Endothelial cell of umbilical vein (primary cell): Measurements from ENCODE around the gene HDAC3. TPM values are rescaled to one million over a fixed set of nuclear protein-coding genes. Genes with fewer than 3 reads are reported as not detected.

Experiments
- BruUV-seq: library from RNA; stranded (reverse); fragments of 400-500 nt; replicated peaks from 2 replicates; lab custom pipeline; 2021; lab: Mats Ljungman, UMichigan
- CTCF ChIA-PET: fragments of 300-600, 350-600 bp; sonication (Branson Sonifier 250); formaldehyde crosslinking; loops from one replicate; lab custom pipeline; 2021; ENCODE audit warnings: antibody characterized with exemption, inconsistent platforms; lab: Charles Lee
- POLR2A ChIA-PET: fragments of 300-600, 350-600 bp; sonication (Branson Sonifier 250); formaldehyde crosslinking; loops from one replicate; lab custom pipeline; 2021; ENCODE audit warnings: antibody characterized with exemption, inconsistent platforms; lab: Charles Lee
- DNase-seq: peaks from one replicate; pipeline ENCODE4 v3.0.0-alpha.2; 2011; ENCODE audit warnings: low read depth, low spot score
- FAIRE-seq: peaks from 2 replicates; lab custom pipeline; 2011; peaks lifted over from hg19 to GRCh38; lab: Jason Lieb, UNC
- H2AFZ ChIP-seq: 2 replicates; pipeline ENCODE4 v1.6.0; 2012; ENCODE audit warnings: low read depth, low read length, control low read depth, inconsistent platforms
- H3K27ac ChIP-seq: 2 replicates; pipeline ENCODE4 v1.5.1; 2011; ENCODE audit warnings: low read depth, mild to moderate bottlenecking, control low read depth, low read length, moderate library complexity; ENCODE audit not compliant: insufficient read depth
- H3K27me3 ChIP-seq, 2 experiments: 2 replicates each; pipeline versions ENCODE4 v1.6.0 to v1.6.1; 2011; ENCODE audit warnings: low read length in 2 of 2, mixed read lengths in 1 of 2; ENCODE audit not compliant: control insufficient read depth in 2 of 2, insufficient read depth in 2 of 2
- H3K36me3 ChIP-seq, 2 experiments: 2 replicates in 1 of 2; 3 replicates in 1 of 2; pipeline ENCODE4 v1.5.1; 2011; ENCODE audit warnings: low read length in 2 of 2, mild to moderate bottlenecking in 1 of 2, moderate library complexity in 1 of 2; ENCODE audit not compliant: control insufficient read depth in 2 of 2, insufficient read depth in 2 of 2; ENCODE audit errors: extremely low read depth in 1 of 2
- H3K4me1 ChIP-seq: 3 replicates; pipeline ENCODE4 v1.5.1; 2011; ENCODE audit warnings: mild to moderate bottlenecking, low read length; ENCODE audit not compliant: control insufficient read depth, insufficient read depth; ENCODE audit errors: extremely low read depth
- H3K4me2 ChIP-seq: 2 replicates; pipeline ENCODE4 v1.6.1; 2011; ENCODE audit warnings: low read length, control low read depth, mixed read lengths; ENCODE audit not compliant: insufficient read depth
- H3K4me3 ChIP-seq, 3 experiments: fragments of 200-600 bp in 1 of 3; sonication (generic), shearing (Covaris generic) in 1 of 3; replicated peaks in 1 of 3; 2 replicates each; pipeline ENCODE4 v1.5.1; 2011 to 2016; ENCODE audit warnings: control low read depth in 3 of 3, low read length in 3 of 3, mild to moderate bottlenecking in 2 of 3, inconsistent platforms in 1 of 3, low read depth in 1 of 3, moderate library complexity in 1 of 3; ENCODE audit not compliant: insufficient read depth in 1 of 3
- H3K79me2 ChIP-seq: 2 replicates; pipeline ENCODE4 v1.6.0; 2012; ENCODE audit warnings: low read length, inconsistent platforms; ENCODE audit not compliant: control insufficient read depth, insufficient read depth
- H3K9ac ChIP-seq: replicated peaks from 2 replicates; pipeline ENCODE3; 2011; ENCODE audit warnings: low read length, control low read depth; ENCODE audit not compliant: insufficient read depth; ENCODE audit errors: extremely low read depth
- H3K9me1 ChIP-seq: replicated peaks from 3 replicates; pipeline ENCODE4 v1.6.0; 2011; ENCODE audit warnings: mild to moderate bottlenecking, low read length; ENCODE audit not compliant: control insufficient read depth, insufficient read depth; ENCODE audit errors: extremely low read depth
- H3K9me3 ChIP-seq: replicated peaks from 2 replicates; pipeline ENCODE4 v1.5.1; 2012; ENCODE audit warnings: low read length, inconsistent platforms; ENCODE audit not compliant: control insufficient read depth, insufficient read depth
- H4K20me1 ChIP-seq: replicated peaks from 2 replicates; pipeline ENCODE3; 2011; ENCODE audit warnings: mild to moderate bottlenecking, low read length; ENCODE audit not compliant: control insufficient read depth, insufficient read depth; ENCODE audit errors: extremely low read depth
- CTCF ChIP-seq, 2 donors: IDR thresholded peaks; 1 replicate in 1 of 2; 2 replicates in 1 of 2; pipeline ENCODE4 v1.5.1; 2011; ENCODE audit warnings: low read length in 2 of 2, mild to moderate bottlenecking in 2 of 2, moderate library complexity in 2 of 2, control low read depth in 1 of 2, inconsistent platforms in 1 of 2, low read depth in 1 of 2; ENCODE audit not compliant: insufficient read depth in 1 of 2; ENCODE audit errors: extremely low read depth in 1 of 2
- EZH2 ChIP-seq: IDR thresholded peaks from 2 replicates; pipeline ENCODE4 v1.6.1; 2012; ENCODE audit warnings: borderline replicate concordance, low read depth, mild to moderate bottlenecking, moderate library complexity, low read length, inconsistent platforms; ENCODE audit not compliant: severe bottlenecking
- FOS ChIP-seq: IDR thresholded peaks from 2 replicates; pipeline ENCODE4 v1.6.1; 2011; ENCODE audit warnings: mild to moderate bottlenecking, low read length, moderate library complexity, borderline replicate concordance; ENCODE audit not compliant: insufficient read depth
- GATA2 ChIP-seq: IDR thresholded peaks from 2 replicates; pipeline ENCODE4 v1.7.0; 2011; ENCODE audit warnings: low read depth, mild to moderate bottlenecking, moderate library complexity, mixed read lengths, low read length; ENCODE audit not compliant: insufficient read length, insufficient read depth
- JUN ChIP-seq: IDR thresholded peaks from 2 replicates; pipeline ENCODE4 v1.6.1; 2011; ENCODE audit warnings: borderline replicate concordance, low read depth; ENCODE audit not compliant: insufficient read length, insufficient read depth
- MYC ChIP-seq: IDR thresholded peaks from one replicate; pipeline ENCODE4 v1.6.1; 2011; ENCODE audit warnings: mild to moderate bottlenecking, low read depth, low read length
- POLR2A ChIP-seq: IDR thresholded peaks from 2 replicates; pipeline ENCODE4 v1.6.1; 2012; ENCODE audit warnings: low read depth, mild to moderate bottlenecking, control low read depth, low read length
- POLR2AphosphoS5 ChIP-seq: IDR thresholded peaks from 2 replicates; pipeline ENCODE4 v1.6.1; 2012; ENCODE audit warnings: low read depth, mild to moderate bottlenecking, control low read depth, low read length, moderate library complexity; ENCODE audit not compliant: insufficient read depth
- dilution Hi-C: fragments of 300-500 bp; cut with MboI; formaldehyde crosslinking; loops from one replicate; pipeline ENCODE4 v1.15.0; 2019; ENCODE audit warnings: low sequenced_read_pairs; ENCODE audit not compliant: extremely low pct_ligation_motif_present
- intact Hi-C: fragments of 100-400 bp; cut with micrococcal nuclease; formaldehyde crosslinking; loops from one replicate; pipeline ENCODE4 v1.10.0; 2022
- polyA plus RNA-seq, 4 experiments: library from polyadenylated mRNA; depleted of rRNA in 3 of 4; stranded (reverse) in 3 of 4; unstranded in 1 of 4; fragments of >200 nt; gene quantifications; 2 replicates each; pipeline versions ENCODE4 v1.2.1 to v1.2.3, GENCODE V29; 2011 to 2012; ENCODE audit warnings: missing spikeins in 1 of 4
- total RNA-seq: library from RNA; stranded (reverse); gene quantifications from 2 replicates; pipeline ENCODE4 v1.2.3, GENCODE V29; 2021
- TF ChIP-seq, protein P1 (sequence below): IDR thresholded peaks from 2 replicates; pipeline ENCODE4 v1.6.1; 2011; ENCODE audit not compliant: insufficient read depth, insufficient read length

HDAC3 gene
- total and polyA plus RNA-seq, 2 donors (not counting 3 experiments of a cell fraction or from before 2014, with no cell fraction given), result 58.5 to 75.5 TPM

- intact Hi-C loops, result no loop called here
- dilution Hi-C loops, result no loop called here
- peak; percentile 61 for DNase-seq
- no peak for FAIRE-seq
- Histone ChIP-seq H3K36me3 (peaks cover 2 to 10% of the 10 kb centered on the region in 2 experiments), H3K27ac (peak overlapping the region; percentile 22), H2AFZ (peak overlapping the region; percentile 45), H3K9me1 (no peaks in the 10 kb centered on the region), H3K9ac (peak overlapping the region; percentile 67), H3K4me1 (peaks cover 18% of the 10 kb centered on the region), H3K4me3 (peak overlapping the region; percentile 77 to 84 (median 80)), H4K20me1 (peaks cover 3% of the 10 kb centered on the region), H3K27me3 (no peaks in the 10 kb centered on the region), H3K9me3 (no peaks in the 10 kb centered on the region), H3K79me2 (peaks cover 32% of the 10 kb centered on the region), H3K4me2 (peak overlapping the region; percentile 90)
- TF ChIP-seq, protein P1, sequence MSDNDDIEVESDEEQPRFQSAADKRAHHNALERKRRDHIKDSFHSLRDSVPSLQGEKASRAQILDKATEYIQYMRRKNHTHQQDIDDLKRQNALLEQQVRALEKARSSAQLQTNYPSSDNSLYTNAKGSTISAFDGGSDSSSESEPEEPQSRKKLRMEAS, result no peak
- TF ChIP-seq EZH2 (no peak), POLR2A (no peak), CTCF (IDR thresholded peaks at IDR 0.05; ENCODE audit: extremely low read depth in 1 of 2, insufficient read depth in 1 of 2, low read depth in 1 of 2, low read length in 2 of 2) (no peak), POLR2AphosphoS5 (no peak), MYC (no peak), GATA2 (no peak), JUN (no peak), FOS (no peak)
- POLR2A ChIA-PET, result interaction anchor here (0.6 to 2.7 kb wide), 4 partner anchors 16 to 1168 kb away, joined by 6 to 18 read pairs (median 6); partner anchors contain the start of genes HDAC3 and RELL2
- CTCF ChIA-PET, result interaction anchor here (0.6 to 8.5 kb wide), 25 partner anchors 11 to 268 kb away, joined by 3 to 1019 read pairs (median 4); partner anchors contain the start of genes ARAP3, FCHSD1, HDAC3 and PCDHGA11
- no TSS peak for BruUV-seq
These were observed 18.4 kb downstream of the HDAC3 start for GRCh38 chr5:141618030-141618803.
